Ovary (tissue), 3 donors: Measurements from ENCODE around the gene AIMP2.

Experiments
- EP300 ChIP-seq: sonication (generic); formaldehyde crosslinking; IDR thresholded peaks from one replicate; pipeline ENCODE4 v1.6.1; 2017; ENCODE audit warnings: antibody characterized with exemption
- POLR2A ChIP-seq: fragments of 450-650 bp; IDR thresholded peaks from one replicate; pipeline ENCODE4 v1.6.1; 2017; ENCODE audit warnings: antibody characterized with exemption, mild to moderate bottlenecking, moderate library complexity
- TF ChIP-seq, protein P1 (sequence below), 3 donors: fragments of 450-650 bp in 2 of 3; fragments of 200-600 bp in 1 of 3; IDR thresholded peaks; one replicate each; pipeline versions ENCODE4 v1.5.1 to v1.8.0; 2016 to 2022; ENCODE audit warnings: antibody characterized with exemption in 3 of 3, mild to moderate bottlenecking in 1 of 3
- donor health status: DM: no; HTN: no; CAD: no.

DNA sequence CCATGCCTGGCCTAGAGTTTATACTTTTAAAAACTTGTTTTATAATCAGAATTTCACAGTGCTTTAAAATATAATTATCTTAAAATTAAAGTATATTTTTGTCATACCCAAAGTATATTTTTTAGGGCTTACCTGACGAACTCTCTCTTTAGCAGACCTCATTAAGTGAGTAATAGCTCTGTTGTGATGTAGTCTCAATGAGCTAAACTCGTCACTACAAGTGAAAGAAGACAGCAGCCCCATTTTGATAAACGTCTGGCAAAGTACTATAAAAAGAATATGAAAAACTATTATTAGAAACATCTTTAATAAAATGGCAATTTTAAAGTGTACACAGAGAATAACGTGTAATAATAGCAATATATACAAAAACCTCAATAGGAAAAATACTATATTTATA lies 40.7 kb downstream of the AIMP2 start:
- TF ChIP-seq, protein P1, sequence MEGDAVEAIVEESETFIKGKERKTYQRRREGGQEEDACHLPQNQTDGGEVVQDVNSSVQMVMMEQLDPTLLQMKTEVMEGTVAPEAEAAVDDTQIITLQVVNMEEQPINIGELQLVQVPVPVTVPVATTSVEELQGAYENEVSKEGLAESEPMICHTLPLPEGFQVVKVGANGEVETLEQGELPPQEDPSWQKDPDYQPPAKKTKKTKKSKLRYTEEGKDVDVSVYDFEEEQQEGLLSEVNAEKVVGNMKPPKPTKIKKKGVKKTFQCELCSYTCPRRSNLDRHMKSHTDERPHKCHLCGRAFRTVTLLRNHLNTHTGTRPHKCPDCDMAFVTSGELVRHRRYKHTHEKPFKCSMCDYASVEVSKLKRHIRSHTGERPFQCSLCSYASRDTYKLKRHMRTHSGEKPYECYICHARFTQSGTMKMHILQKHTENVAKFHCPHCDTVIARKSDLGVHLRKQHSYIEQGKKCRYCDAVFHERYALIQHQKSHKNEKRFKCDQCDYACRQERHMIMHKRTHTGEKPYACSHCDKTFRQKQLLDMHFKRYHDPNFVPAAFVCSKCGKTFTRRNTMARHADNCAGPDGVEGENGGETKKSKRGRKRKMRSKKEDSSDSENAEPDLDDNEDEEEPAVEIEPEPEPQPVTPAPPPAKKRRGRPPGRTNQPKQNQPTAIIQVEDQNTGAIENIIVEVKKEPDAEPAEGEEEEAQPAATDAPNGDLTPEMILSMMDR (IDR thresholded peaks at IDR 0.05): no peak
- no peak for TF ChIP-seq POLR2A
- TF ChIP-seq EP300: no peak
